G401.6 (cell line): ENCODE measurements around the gene RIT1.

ENCODE experiments used
- FAIRE-seq: peaks from 2 replicates; lab custom pipeline; 2012; peaks lifted over from hg19 to GRCh38; lab: Jason Lieb, UNC

Gene RIT1

DNA sequence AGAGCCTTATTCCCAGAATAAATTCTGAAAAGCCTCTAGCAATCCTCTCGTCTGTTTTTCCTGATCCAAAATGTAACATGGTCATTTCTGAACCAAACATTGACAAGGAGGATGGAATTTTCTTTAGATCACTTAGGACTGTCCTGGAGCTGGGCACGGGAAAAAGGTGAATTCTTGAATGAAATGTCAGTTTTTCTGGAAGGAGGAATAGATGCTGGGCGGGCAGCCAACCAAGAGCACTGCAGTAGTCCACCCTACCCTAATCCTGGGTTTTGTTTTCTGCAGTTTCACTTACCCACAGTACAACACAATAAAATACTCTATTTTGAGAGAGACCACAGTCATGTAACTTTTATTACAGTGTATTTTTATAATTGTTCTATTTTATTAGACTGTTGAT lies 20.9 kb downstream of the RIT1 start:
- FAIRE-seq = no peak

DNA sequence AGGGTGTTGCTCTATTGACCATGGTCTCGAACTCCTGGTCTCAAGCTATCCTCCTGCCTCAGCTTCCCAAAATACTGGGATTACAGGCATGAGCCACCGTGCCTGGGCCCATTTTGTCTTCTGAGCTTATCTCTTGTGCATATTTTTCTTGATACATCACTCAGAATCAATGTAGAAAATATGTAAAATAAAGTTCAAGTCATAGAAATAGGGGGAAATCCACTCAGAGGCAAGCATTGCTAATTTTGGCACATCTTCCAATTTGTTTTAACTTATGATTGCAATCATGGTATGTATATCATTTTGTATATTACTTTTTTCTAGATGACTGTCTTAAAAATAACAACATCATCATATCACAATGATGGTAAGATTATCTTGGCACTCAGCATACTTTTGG lies 21.6 kb downstream of the RIT1 start:
- no peak for FAIRE-seq

DNA sequence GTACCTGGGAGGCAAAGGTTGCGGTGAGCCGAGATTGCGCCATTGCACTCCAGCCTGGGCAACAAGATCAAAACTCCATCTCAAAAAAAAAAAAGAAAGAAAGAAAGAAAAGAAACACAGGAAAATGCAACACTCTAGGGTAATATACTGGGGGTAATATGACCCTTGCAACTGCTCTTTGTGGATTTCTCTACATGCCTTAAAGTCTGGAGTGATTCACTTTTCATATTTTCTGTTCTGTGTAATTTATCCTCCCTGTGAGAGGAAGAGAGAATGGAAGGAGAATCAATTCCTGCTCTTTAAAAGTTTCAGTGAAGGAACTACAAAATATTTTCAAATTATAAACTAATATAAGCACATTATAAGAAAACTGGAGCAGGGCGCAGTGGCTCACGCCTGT lies 22.7 kb downstream of the RIT1 start:
- no peak for FAIRE-seq

DNA sequence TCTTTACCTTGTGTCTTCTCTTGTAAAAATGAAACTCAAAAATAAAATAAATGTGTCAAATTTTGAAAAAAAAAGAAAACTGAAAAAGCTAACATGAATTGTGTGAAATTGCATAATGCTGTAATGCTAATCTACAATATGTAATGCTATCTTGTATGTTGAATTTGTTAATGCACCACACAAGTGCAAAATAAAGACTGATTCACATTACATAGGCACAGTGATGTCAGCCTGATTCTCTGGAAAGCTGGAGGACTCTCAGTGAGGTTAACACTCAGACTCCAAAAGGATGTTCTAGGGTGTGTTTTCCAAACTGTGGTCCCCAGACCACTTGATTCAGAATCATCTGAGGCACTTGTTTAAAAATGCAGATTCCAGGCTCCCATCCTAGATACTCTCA lies 26.2 kb downstream of the RIT1 start:
- FAIRE-seq = no peak

DNA sequence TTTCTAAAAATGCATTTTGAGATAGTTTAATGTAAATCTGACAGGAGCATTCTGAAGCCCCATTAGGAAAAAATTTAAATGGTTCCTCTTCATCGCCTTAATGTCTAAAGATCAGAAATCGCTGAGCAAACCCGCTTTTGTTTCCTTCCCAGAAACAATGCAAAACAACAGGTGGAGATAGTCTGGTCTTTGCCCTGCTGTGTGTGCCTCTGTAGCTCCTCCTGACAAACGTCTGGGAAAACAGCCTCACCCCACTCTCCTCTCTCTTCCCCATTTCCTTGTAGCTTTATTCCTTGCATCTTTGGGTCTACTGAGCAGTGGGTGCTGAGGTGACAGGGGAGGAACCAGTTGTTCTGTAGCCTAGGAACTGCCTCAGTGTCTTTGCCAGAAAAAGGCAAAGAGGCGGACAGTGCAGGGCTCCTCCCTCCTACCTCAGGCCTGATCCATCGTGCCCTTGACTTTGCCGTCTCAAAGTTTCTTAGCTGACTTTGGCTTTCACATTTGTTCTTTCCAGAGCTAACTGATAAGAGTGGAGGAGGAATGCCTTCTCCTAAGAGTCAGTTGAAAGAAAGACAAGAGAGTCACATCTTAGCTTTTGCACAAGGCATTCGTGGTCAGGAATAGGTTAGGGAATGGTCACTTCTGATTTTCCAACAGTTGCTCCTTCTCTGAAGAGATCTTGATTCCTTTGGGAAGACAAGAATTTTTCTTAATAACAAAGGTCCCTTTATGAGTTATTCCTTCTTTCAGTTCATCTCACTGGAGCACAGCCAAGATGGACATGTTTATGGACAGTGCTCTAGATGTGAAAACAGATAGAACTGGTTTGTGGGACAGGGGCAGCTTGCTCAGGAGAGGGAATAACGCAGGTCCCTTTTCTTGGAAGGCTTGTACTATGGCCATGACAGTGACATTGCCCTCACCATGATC lies 26.9 kb downstream of the RIT1 start:
- FAIRE-seq = no peak

DNA sequence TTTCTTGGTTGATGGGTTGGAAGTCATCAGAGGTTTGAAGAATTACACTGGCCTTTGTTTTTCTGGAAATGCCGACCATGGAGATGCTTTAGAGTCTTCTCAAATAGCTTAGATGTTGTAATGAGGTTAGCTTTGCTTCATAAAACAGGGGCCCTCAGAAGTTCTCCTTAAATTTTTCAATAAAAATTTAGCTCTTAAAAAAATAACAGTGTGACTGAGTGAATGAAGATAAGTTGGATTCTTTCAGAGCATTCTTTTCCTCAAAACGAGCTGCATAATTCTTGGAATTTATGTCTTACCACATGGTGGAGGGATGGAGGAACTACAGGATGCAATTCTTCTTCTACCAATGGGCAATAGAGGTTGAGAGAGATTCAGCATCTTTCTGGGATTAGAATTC lies 28.4 kb downstream of the RIT1 start:
- FAIRE-seq = no peak

DNA sequence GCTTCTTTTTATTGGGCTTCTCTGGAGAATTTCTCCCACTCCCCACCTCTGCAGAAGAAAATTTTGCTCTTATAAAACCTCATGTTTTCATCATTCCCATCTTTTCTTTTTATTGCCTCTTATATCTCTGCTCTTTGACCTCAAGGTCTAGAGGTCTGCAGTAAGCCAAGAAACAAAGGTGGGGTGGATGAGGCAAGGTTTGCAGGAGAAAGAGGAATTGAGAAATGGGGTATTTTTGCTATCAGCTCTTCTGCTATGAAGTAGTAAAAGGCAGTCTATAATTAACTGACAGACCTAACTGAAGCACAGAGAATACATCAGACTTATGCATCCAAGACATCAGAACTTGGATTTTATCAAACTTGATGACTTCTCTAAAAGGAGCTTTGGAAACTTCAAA lies 28.9 kb downstream of the RIT1 start:
- FAIRE-seq = no peak

DNA sequence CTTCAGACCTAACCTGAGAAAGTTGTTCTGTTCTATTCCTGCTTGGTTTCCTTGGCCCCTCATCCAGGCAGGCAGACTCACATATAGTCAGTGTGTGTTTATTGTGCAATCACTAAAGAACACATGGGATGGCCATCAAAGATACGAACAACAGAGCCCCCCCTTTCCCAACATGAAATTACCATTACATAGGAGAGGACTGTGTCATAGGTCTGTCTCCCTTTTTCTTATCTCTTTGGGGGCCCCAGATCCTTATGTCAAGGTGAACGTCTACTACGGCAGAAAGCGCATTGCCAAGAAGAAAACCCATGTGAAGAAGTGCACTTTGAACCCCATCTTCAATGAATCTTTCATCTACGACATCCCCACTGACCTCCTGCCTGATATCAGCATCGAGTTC lies 30.2 kb downstream of the RIT1 start:
- FAIRE-seq = no peak

DNA sequence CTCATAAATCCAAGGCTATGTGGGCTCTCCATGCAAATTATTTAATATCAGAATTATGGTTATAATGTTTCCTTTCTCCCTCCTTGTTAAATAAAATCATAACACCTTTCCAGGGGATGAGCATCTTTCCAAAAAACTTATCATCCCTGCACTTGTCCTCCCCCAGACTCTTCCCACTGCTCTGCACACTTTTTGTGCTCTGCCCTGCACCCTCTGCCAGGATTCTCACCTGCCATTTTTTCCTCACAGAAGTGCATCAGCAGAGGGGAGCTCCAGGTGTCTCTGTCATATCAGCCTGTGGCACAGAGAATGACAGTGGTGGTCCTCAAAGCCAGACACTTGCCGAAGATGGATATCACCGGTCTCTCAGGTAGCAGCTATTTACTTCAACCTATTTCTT lies 30.9 kb downstream of the RIT1 start:
- FAIRE-seq = no peak

DNA sequence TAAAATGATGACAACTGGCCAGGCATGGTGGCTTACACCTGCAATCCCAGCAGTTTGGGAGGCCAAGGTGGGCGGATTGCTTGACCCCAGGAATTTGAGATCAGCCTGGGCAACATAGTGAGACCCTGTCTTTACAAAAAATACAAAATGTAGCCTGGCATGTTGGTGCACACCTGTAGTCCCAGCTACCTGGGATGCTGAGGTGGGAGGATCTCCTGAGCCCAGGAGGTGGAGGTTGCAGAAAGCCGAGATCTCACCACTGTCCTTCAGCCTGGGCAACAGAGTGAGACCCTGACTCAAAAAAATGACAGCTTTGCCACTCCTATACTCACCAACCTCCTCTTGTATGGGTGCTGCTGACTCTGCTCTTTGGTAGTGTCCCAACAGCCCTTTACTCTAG lies 33.2 kb downstream of the RIT1 start:
- no peak for FAIRE-seq

DNA sequence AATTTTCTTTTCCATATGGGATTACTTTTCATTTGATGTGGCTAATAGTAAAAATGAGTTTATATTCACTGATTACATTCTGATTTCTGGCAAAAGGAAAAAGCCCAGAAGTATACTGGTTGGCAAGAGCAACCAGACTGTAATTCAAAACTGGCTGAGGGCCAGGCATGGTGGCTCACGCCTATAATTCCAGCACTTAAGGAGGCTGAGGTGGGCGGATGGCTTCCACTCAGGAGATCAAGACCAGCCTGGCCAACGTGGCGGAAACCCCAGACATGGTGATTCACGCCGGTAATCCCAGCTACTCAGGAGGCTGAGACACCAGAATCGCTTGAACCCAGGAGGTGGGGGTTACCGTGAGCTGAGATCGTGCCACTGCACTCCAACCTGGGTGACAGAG lies 37.3 kb downstream of the RIT1 start:
- FAIRE-seq = no peak

DNA sequence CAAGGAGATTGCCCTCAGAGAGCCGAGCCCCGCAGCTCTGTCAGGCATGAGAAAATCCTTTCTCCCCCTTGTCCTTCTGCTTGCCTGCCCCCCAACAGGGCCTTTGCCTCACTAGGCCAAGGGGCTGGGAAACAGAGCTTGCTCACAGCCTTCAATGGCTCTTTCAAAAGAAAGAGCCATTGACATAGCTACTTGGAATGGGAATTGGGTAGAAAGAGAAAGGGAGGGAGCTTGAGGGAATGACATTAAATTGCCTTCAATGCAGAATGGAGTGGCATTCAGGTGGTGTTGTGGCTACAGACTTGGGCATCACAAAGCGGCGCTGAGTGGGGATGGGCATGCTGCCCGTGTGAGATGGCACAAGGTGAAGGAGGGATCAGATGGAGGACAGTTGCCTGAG lies 38.6 kb downstream of the RIT1 start:
- FAIRE-seq = no peak

DNA sequence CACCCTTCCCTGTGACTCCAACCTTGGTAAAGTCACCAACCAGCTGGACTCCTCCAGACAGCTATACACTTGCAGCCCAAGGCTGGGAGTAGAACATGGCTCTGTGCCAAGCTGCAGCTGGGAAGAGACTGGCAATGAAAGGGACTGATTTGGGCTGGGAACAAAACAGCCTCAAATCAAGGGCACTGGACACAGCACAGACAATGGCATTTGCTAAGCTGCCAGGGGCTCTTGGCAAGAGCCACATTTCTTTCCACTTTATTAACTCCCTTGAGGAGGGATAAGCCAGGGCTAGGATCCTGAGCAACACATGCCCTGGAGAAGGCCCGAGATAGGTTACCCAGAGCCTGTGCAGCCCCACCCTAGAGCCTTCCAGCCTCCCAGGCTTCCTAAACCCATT lies 39.8 kb downstream of the RIT1 start:
- FAIRE-seq = no peak

DNA sequence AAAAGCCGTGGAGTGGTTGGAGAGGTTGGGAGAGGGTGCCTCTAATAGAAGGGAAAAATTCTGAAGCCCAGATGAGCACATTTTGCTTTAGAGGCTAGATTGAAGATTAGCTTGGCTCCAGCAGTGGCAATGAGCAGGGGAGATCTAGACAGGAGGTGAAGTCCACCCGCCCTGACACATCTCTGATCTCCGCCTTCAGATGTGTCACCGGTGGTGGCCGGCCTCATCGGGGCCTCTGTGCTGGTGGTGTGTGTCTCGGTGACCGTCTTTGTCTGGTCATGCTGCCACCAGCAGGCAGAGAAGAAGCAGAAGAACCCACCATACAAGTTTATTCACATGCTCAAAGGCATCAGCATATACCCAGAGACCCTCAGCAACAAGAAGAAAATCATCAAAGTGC lies 43.4 kb downstream of the RIT1 start:
- FAIRE-seq = no peak

DNA sequence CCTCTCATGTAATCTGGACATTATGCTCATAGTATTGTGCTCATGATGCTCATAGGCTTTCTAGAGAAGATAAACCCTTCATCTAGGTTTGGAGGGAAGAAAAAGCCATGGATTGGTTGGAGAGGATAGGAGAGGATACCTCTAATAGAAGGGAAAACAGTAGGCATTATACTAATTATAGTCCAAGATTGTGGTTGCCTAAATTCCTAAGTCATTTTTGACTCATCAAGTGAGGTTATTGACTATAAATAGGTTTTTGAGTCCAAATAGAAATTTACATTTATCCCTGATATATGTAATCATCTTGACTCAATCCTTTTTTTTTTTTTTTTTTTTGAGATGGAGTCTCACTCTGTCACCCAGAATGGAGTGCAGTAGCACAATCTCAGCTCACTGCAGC lies 46.8 kb downstream of the RIT1 start:
- no peak for FAIRE-seq

DNA sequence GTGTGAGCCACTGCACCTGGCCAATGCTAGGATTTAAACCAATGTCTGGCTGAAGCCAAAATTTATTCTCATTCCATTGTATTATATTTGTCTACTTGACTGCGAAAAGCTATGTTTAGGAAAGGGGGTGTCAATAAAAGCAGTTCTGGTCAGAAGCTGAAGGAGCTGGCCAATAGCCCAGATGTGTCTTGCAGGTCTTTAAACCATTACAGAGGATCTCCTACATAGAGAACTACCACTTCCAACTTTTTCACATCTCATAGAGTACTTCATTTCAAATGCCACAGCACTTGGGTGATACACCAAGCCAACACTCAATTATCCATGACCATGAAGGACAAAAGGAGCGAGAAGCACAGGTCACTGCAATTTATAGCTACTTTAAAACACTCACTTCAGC lies 49.3 kb downstream of the RIT1 start:
- FAIRE-seq = no peak

DNA sequence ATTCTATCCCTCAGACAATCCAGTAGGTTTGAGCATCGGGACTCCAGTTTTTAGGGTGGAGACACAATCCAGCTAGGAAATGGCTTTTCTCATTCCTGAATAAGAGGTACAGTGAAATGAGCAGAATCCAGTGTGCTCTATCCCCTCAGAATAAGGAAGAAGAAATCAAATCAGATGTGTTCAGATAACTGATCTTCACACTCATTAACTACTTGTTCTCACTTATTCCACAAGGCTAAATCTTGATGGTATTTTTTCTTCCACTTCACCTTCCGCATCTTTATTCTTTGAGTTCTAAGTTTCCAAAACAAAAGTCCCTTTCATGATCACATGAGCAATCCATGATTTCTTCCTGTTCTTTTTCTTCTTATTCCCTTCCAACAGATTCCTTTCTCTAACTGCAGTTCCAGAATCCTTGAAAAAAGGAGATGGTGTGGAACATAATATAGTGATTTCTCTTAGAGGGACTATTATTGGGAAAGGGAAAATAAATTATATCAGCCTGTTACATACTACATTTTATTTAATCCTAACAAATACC lies 50.1 kb downstream of the RIT1 start:
- no peak for FAIRE-seq

DNA sequence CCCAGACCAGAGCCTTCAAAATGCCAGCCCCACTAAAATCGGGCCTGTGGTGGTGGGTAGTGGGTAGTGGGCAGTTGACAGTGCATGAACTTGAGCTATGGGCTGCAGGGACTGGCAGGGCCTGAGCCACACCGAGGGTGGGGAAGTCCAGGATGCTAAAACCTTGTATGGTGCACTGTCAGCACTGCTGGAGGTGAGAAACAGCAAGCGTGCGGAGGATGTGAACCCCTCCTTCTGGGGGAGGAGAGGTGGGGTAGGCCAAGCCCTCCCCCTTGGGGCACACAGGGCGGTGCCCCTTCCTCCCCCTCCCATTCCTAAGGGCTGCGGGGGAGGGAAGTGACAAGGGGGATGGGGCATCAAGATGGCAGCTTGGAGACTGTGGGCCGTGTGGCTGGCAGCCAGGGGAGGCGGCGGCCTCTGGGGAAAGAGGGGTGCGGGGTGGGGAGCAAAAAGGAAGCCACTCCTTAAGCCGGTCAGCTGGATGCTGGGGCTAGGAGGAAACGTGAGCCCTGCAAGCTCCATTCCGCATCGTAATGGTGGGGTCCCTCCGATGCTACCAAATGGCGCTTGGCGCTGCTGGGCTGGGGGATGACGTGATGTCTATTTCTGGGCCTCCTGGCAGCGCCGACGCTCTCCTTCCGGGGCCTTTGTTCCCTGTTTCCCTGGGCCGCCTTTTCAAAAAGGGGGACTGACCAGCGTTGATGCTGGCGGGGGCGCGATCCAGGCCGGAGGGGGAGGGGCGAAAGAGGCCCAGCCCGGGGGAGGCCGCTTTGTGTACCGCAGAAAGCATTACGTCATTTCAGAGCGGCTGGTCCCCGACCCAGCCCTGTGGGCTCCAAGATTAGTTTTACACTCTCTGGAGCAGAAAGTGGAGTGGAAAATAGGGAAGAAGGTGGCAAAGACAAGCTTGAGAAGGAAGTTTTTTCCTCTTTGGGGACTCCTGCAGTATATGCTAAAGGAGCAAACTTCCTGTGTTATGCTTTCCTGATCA lies 51.0 kb downstream of the RIT1 start:
- FAIRE-seq = no peak

DNA sequence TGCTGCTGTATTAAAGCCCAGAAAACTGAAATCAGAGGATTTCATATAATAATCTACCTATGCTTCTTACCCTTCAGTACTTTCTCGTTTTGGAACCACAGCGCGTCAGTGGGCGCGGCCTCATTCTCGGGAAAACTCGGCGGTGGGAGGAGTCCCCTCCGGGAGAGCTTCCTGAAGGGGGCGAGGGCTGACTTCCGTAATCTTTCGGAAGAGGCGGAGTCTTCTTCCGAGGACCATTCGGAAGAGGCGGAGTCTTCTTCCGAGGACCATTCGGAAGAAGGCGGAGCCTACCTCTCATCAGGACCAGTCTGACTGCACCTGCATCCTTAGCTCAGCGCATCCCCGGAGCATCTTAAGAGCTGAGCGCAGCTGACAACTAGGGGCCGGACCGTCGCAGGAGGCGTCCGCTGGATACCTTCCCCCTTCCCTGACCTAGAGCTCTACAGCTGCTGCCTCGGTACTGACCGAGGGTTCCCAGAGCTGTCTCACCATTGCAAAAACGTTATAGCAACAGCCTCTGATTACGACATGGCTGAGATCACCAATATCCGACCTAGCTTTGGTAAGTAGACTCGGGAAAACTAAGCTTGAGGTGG lies 51.8 kb downstream of the RIT1 start, which contains the start of gene SYT11:
TSS of gene SYT11 (plus strand) at position 334 of the 596 bp plus-strand sequence. CDS start at position 529, 195 bp downstream.
- peak; percentile 98 for FAIRE-seq

DNA sequence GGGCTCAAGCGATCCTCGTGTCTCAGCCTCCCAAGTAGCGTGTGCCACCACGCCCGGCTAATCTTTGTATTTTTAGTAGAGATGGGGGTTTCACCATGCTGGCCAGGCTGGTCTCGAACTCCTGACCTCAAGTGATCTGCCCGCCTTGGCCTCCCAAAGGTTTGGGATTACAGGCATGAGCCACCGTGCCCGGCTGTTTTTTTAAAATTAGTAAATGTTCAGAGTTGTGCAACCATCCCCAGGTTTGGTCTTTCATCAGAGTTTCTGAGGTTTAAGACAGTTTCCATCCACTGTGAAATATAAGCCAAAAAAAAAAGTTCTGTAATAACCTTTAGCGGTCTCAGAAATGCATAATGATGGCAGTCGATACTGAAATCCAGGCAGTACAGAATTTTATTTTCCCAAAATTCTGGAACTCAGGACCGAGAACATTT lies 52.3 kb downstream of the RIT1 start:
- FAIRE-seq = no peak

DNA sequence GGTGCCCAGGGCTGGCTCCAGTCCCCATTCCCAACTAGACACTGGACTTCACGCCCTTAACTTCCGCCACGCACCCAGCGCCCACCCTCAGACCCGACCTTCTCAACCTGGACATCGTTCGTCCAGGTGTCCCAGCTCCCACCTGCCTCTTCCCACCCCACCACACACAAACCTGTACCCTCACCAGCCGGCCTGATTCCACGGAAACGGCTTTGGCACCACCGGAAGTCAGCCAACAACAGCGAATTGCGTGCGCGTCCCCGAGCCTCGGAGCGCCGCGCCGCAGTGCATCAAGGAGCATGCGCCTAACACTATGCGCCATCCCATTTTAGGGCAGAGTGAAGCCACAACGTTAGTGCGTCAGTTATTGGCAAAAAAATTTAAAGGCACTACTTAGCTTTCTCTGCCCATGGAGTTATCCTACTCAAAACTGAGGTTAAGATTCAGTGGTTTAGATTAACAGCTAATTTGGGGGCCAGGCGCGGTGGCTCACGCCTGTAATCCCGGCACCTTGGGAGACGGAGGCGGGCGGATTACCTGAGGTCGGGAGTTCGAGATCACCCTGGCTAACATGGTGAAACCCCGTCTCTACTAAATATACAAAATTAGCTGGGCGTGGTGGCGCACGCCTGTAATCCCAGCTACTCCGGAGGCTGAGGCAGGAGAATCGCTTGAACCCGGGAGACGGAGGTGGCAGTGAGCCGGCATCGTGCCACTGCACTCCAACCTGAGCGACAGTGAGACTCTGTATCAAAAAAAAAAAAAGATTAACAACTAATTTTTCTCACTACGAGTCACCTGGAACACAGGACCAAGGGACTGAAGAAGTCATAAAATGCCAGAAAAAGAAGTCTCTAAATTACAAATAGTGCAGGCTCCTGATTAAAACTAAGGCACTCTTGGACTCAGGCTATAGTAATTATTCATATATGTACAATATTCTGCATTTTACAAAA lies 53.9 kb downstream of the RIT1 start, which contains the start of gene GON4L:
TSS of gene GON4L (minus strand) at position 240 of the 956 bp plus-strand sequence. CDS start 3,434 bp downstream, outside the sequence.
- peak; percentile 92 for FAIRE-seq
